ENCODE results near the gene SLC25A12. TPM values are rescaled to one million over a fixed set of nuclear protein-coding genes. Genes with fewer than 3 reads are reported as not detected.

SLC25A12 gene
- total and polyA plus RNA-seq, 2 of the 13 experiments (the other 11 are each of a cell fraction or from before 2014, with no cell fraction given) = 8.1 to 15.9 TPM

- peak; percentile 77; the same call in 1 of the 2 replicates for TF ChIP-seq REL (CRISPR knock-in tag; conservative IDR thresholded peaks at IDR 0.05)
- TF ChIP-seq HDAC2 (CRISPR knock-in tag; IDR thresholded peaks at IDR 0.05) = 0 out of 2 replicates have a peak, but pooled peaks have one; percentile 12
- peak; percentile 89 for TF ChIP-seq HDAC1 (CRISPR knock-in tag; IDR thresholded peaks at IDR 0.05)
- TF ChIP-seq SAFB2 (CRISPR knock-in tag; IDR thresholded peaks at IDR 0.05; ENCODE audit: borderline replicate concordance, low read depth) = peak; percentile 23; the same call in 1 of the 2 replicates
- peak; percentile 94; the same call in 1 of the 2 replicates for TF ChIP-seq NFKB2 (CRISPR knock-in tag; IDR thresholded peaks at IDR 0.05; ENCODE audit: borderline replicate concordance)
- TF ChIP-seq SP1 (IDR thresholded peaks at IDR 0.05) = peak; percentile 71; the same call in 1 of the 2 replicates
- peak; percentile 97 for TF ChIP-seq SP1 (CRISPR knock-in tag; IDR thresholded peaks at IDR 0.05)
- no peak for TF ChIP-seq NFE2L2 (IDR thresholded peaks at IDR 0.05; ENCODE audit: low read length)
- TF ChIP-seq ZNF816 (CRISPR knock-in tag; IDR thresholded peaks at IDR 0.05; ENCODE audit: borderline replicate concordance) = peak; percentile 7; the same call in 1 of the 2 replicates
- no peak; the same call in 1 of the 2 replicates for TF ChIP-seq RNF2 (conservative IDR thresholded peaks at IDR 0.05; ENCODE audit: low read depth)
- TF ChIP-seq EP300 (IDR thresholded peaks at IDR 0.05; ENCODE audit: low read depth in 2 of 2, low read length in 2 of 2) = peak; percentile 3 to 7; a peak in 2 of 4 replicates
- TF ChIP-seq EP300 (CRISPR knock-in tag; IDR thresholded peaks at IDR 0.05; ENCODE audit: borderline replicate concordance) = no peak
- peak; percentile 97 for TF ChIP-seq CREB1 (IDR thresholded peaks at IDR 0.05)
- TF ChIP-seq CREB1 (CRISPR knock-in tag; IDR thresholded peaks at IDR 0.05) = peak; percentile 98
- TF ChIP-seq ATF5 (CRISPR knock-in tag; IDR thresholded peaks at IDR 0.05; ENCODE audit: low read depth) = 0 out of 2 replicates have a peak, but pooled peaks have one; percentile 16
- peak; percentile 58; the same call in 1 of the 2 replicates for TF ChIP-seq RFX5 (IDR thresholded peaks at IDR 0.05; ENCODE audit: low read depth, low read length)
- peak; percentile 34 for TF ChIP-seq ZNF598 (CRISPR knock-in tag; IDR thresholded peaks at IDR 0.05; ENCODE audit: borderline replicate concordance)
- peak; percentile 57; the same call in 1 of the 2 replicates for TF ChIP-seq IRF2 (CRISPR knock-in tag; IDR thresholded peaks at IDR 0.05)
- no peak for TF ChIP-seq SIN3B (IDR thresholded peaks at IDR 0.05; ENCODE audit: low read length)
- TF ChIP-seq ELK4 (CRISPR knock-in tag; IDR thresholded peaks at IDR 0.05; ENCODE audit: borderline replicate concordance) = no peak
- TF ChIP-seq ZNF629 (CRISPR knock-in tag; conservative IDR thresholded peaks at IDR 0.05) = peak; percentile 15; the same call in 1 of the 2 replicates
- TF ChIP-seq ZNF766 (CRISPR knock-in tag; IDR thresholded peaks at IDR 0.05; ENCODE audit: borderline replicate concordance) = 0 out of 2 replicates have a peak, but pooled peaks have one; percentile 67
- 0 out of 2 replicates have a peak, but pooled peaks have one; percentile 30 for TF ChIP-seq ZNF614 (CRISPR knock-in tag; IDR thresholded peaks at IDR 0.05; ENCODE audit: borderline replicate concordance)
- no peak for TF ChIP-seq ZNF335 (CRISPR knock-in tag; IDR thresholded peaks at IDR 0.05)
- peak; percentile 83; the same call in 1 of the 2 replicates for TF ChIP-seq IRF9 (CRISPR knock-in tag; IDR thresholded peaks at IDR 0.05; ENCODE audit: borderline replicate concordance)
Observed at GRCh38 chr2:171922230-171923022, 28.4 kb upstream of the SLC25A12 start, which contains the start of gene HAT1 (continued).
